ENCODE results near the gene MAP3K2.

GRCh38 chr2:127326289-127326945 is 61.4 kb downstream of the MAP3K2 start:
- TF ChIP-seq CTCF (conservative IDR thresholded peaks at IDR 0.05; ENCODE audit: low read length) (no peak), EZH2phosphoT487 (IDR thresholded peaks at IDR 0.05; ENCODE audit: borderline replicate concordance) (no peak)

All from Loucy (cell line).